8988T (cell line): ENCODE measurements around the gene KNL1.
A peak's percentile ranks its signal among the peaks of the same experiment; 100 is the strongest.
"Not testable (repeated sequence)": the region's sequence is repeated elsewhere in the genome, so short reads cannot be mapped to it uniquely, and the experiment has no call there.

ENCODE experiments used
- DNase-seq: peaks from one replicate; pipeline ENCODE4 v3.0.0; 2011

KNL1 gene

DNA sequence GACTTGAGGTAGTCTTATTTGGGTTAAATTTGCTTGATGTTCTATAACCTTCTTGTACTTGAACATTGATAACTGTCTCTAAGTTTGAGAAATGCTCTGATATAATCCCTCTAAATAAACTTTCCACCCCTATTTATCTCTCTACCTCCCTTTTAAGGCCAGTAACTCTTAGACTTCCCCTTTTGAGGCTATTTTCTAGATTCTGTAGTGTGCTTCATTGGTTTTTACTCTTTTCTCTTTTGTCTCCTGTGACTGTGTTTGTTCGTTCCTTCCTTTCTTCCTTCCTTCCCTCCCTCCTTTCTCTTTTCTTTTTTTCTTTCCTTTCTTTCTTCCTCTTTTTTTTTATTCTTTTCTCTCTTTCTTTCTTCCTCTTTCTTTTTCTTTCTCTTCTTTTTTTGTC, 86.9 kb downstream of the KNL1 start:
- DNase-seq = not testable (repeated sequence)

DNA sequence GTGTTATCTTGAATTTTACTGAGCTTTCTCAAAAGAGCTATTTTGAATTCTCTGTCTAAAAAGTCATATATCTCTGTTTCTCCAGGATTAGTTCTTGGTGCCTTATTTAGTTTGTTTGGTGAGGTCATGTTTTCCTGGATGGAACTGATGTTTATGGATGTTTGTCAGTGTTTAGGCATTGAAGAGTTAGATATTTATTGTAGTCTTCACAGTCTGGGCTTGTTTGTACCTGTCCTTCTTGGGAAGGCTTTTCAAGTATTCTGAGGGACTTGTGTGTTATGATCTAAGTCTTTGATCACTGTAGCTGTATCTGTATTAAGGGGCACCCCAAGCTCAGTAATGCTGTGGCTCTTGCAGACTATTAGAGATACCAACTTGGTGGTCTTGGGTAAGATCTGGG, 90.3 kb downstream of the KNL1 start:
- DNase-seq = no peak

DNA sequence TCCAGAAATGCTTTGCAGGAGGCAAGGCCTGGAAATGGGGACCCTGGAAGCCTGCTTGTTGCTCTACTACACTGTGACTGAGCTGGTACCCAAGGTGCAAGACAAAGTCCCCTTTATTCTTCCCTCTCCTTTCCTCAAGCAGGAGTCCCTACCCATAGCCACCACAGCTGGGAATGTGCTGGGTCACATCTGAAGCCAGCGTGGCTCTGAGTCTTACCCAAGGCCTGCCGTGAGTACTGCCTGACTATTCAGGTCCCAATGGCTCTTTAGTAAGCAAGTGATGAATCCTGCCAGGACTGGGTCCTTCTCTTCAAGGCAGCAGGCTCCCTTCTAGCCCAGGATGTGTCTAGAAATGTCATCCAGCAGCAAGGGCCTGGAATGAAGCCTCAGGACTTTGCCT, 91.3 kb downstream of the KNL1 start:
- no peak for DNase-seq

DNA sequence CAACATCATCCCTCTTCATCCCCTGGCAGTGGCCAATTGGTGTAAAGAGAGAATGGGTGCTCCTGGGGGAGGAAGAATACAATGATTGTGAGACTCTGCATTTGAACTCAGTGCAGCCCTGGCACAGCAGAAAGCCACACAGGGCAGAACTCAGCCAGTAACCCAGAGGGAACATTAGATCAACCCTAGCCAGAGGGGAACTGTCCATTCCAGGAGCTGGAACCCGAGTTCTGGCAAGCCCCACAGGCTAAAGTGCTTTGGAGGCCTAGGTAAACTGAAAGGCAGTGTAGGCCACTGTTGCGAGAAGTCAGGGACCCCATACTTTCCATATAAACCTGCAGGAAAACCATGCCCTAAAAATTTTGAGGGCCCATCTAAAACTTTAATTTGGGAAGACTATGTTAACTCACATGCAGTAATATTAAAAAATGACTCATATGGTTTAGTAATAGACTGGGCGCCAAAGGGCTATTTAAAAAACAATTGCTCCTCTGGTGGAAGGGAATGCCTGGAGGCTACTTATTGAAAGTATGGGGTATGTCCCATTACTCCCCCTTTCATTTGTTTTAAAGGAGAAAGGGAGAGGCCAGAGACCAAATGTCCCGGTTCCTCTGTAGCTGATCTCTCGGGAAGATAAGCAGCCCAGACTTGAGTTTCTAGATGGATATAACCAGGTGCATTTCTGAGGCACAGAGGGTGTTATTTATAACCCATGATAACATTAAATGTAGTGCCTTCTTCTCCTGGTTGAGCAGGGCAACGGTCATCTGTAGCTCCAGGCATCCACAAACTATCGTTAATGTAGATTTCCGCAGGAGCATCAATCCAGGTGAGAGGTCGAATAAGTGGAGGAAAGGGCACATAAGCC, 95.1 kb downstream of the KNL1 start:
- DNase-seq = no peak

DNA sequence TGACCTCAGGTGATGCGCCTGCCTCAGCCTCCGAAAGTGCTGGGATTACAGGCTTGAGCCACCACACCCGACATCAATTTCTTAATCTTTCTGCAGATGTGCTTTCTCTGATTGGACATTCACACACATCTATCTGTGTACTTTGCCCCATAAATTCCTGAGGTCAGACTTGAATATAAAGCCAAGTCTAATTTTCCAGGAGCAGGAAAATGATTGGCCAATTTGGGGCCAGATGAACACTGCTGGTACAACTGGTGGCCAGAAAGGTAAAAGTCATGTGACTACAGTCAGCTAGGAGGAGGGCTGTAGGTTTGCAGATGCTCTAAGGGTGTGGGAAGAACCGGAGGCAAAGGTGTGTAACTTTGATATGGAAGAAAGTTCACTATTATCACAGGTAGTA, 97.7 kb downstream of the KNL1 start:
- no peak for DNase-seq

DNA sequence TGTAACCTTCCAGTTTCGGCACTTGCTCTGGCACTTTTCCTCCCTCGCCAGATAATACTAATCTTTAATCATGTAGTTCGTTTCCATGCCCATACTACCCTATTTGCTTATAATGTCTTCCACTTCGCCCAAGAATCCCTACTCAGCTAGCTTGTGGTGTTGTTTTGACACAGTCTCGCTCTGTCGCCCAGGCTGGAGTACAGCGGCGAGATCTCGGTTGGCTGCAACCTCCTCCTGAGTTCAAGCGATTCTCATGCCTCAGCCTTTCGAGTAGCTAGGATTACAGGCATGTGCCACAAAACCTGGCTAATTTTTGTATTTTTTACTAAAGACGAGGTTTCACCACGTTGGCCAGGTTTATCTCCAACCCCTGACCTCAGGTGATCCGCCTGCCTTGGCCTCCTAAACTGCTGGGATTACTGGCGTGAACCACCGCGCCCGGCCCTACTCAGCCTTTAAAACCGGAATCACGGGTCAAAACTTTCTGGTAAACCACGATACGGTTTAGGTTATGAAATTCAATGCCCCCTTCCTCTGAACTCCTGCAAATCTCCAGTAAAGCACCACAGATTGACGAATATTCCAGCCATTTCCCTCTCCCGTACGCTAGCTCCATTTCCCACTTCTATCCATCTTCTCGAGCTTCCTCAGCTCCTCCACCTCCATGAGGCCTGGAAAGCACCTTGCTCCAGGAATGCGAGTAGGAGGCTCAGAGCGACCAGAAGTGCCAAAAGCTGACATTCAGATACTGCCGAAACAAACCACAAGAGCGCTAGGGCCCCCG, 100.0 kb downstream of the KNL1 start:
- DNase-seq = no peak

DNA sequence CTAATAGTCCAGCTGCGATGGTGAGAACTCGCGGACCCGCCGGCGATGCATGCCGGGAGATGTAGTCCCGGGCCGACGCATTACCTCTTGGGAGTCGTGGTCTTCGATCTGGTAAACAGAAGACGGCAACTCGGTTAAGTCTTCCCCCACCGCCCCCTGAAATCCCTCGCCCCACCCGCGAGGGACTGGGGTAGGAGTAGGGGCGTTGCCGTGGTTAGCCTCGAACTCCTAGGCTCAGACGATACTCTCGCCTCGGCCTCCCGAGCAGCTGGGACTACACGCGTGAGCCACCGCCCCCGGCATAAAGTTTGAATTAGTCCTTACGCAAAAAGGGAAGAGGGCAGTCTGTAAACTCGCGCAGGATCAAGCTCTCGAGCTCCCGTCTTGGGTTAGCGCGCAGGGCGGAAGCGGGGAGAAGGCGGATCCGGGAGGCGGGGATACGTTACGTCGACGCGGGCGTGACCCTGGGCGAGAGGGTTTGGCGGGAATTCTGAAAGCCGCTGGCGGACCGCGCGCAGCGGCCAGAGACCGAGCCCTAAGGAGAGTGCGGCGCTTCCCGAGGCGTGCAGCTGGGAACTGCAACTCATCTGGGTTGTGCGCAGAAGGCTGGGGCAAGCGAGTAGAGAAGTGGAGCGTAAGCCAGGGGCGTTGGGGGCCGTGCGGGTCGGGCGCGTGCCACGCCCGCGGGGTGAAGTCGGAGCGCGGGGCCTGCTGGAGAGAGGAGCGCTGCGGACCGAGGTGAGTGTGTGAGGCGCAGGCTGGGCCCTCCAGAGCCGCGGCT, 100.8 kb downstream of the KNL1 start, which contains the start of gene RAD51:
Gene RAD51, plus strand, starts transcription at position 487 of the 781 bp plus-strand sequence. CDS start 3,585 bp downstream, outside the sequence.
- peak; percentile 78 for DNase-seq

DNA sequence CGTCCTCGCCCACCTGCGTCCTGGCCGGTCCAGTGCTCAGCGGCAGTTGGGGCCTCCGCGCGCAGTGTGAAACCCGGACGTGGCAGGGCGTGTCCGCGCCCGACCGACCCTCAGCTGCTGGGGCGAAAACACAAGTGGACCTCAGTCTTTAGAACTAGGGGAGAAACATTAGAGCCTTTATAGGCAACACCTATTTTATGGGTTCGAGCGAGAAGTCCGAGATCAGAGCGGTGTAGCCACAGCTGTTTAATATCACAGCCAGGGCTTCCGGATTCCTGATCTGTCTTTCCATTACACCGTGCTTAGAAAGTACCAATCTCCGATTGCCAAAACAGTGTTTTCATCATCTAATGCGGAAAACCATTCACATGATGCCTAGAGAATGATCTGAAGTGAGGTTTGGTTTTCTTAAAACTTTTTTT, 101.4 kb downstream of the KNL1 start:
- DNase-seq = peak; percentile 20

DNA sequence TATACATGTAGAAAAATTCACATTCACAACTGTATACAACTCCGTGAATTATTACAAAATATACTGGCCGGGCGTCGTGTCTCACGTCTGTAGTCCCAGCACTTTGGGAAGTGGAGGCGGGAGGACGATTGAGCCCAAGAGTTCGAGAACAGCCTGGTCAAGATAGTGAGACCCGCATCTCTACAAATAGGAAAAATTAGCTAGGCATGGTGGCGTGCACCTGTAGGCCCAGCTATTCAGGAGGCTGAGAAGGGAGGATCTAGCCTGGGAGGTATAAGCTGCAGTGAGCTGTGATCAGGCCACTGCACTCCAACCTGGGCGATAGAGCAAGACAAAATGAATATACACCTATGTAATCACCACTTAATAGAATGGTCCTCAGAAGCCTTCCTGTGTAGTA, 102.2 kb downstream of the KNL1 start:
- DNase-seq = no peak

DNA sequence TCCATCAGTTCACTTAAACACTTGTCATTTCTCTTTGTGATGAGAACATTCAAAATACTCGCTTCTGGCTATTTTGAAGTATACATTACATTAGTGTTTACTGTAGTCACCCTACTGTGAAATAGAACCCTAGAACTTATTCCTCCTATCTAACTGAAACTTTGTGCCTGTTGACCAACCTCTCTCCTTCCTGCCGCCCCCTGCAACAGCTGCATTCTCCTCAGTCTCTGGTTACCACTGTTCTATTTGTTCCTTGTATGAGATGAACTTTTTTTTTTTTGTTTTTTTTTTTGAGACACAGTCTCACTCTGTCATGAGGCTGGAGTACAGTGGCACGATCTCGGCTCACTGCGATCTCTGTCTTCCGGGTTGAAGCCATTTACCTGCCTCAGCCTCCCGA, 103.9 kb downstream of the KNL1 start:
- no peak for DNase-seq

DNA sequence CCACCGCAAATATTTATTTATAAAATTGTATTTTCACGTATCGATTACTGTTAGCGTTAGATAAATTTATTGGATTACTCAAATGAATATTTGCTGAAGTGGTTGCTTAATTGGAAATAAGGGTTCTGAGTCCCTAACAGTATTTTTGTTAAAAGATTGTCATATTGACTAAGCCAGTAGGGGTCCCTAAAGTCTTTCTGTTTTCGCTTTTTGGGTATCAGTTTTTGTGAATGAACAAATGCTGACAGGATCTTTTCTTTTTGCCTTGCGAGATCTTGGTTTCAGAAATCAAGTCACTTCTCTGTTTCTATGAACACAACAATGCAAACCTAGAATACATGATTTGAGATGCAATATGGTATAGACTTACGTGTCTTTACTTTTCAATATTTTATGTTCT, 108.0 kb downstream of the KNL1 start:
- DNase-seq = no peak

DNA sequence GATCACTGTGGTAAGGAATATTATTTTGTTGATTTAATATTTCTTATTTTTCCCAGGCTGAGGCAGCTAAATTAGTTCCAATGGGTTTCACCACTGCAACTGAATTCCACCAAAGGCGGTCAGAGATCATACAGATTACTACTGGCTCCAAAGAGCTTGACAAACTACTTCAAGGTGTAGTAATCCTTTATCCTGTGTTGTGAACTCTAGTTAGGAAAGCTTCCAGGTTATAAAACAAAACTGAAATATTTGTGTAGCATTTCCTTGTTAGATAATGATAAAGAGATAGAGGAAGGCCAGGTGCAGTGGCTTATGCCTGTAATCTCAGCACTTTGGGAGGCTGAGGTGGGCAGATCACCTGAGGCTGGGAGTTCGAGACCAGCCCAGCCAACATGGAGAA, 112.1 kb downstream of the KNL1 start:
- no peak for DNase-seq
